HepG2 (cell line): Measurements from ENCODE around the gene OPTN. TPM values are rescaled to one million over a fixed set of nuclear protein-coding genes. Genes with fewer than 3 reads are reported as not detected.

Experiments
- EED ChIP-seq: sonication (generic); formaldehyde crosslinking; IDR thresholded peaks from 2 replicates; pipeline ENCODE4 v1.5.0; 2020; ENCODE audit warnings: mild to moderate bottlenecking, missing genetic modification reagents
- IRX3 ChIP-seq: sonication (generic); formaldehyde crosslinking; IDR thresholded peaks from 2 replicates; pipeline ENCODE4 v1.8.1; 2023; ENCODE audit warnings: mild to moderate bottlenecking, low read depth, missing genetic modification reagents, borderline replicate concordance
- MAFG ChIP-seq: sonication (generic); formaldehyde crosslinking; IDR thresholded peaks from 2 replicates; pipeline ENCODE4 v1.5.1; 2020; ENCODE audit warnings: mild to moderate bottlenecking, missing genetic modification reagents
- MBNL3 ChIP-seq: fragments of 250-450 bp; sonication (Bioruptor Pico); conservative IDR thresholded peaks from 2 replicates; pipeline ENCODE4 v1.8.0; 2022; ENCODE audit warnings: mild to moderate bottlenecking, inconsistent platforms
- MTA3 ChIP-seq: sonication (generic); formaldehyde crosslinking; IDR thresholded peaks from 2 replicates; pipeline ENCODE4 v1.4.0; 2020; ENCODE audit warnings: missing genetic modification reagents
- NCOA2 ChIP-seq: sonication (generic); formaldehyde crosslinking; IDR thresholded peaks from 2 replicates; pipeline ENCODE4 v1.8.0; 2022; ENCODE audit warnings: inconsistent platforms
- PLRG1 ChIP-seq: fragments of 450-650 bp; conservative IDR thresholded peaks from 2 replicates; pipeline ENCODE4 v1.6.1; 2016
- POGZ ChIP-seq: sonication (generic); formaldehyde crosslinking; IDR thresholded peaks from 2 replicates; pipeline ENCODE4 v1.4.0; 2020; ENCODE audit warnings: mild to moderate bottlenecking, missing genetic modification reagents
- SATB2 ChIP-seq: sonication (generic); formaldehyde crosslinking; IDR thresholded peaks from 2 replicates; pipeline ENCODE4 v1.5.0; 2020; ENCODE audit warnings: missing genetic modification reagents
- SETDB1 ChIP-seq: sonication (generic); formaldehyde crosslinking; IDR thresholded peaks from 2 replicates; pipeline ENCODE4 v1.5.1; 2020; ENCODE audit warnings: missing genetic modification reagents, mild to moderate bottlenecking, borderline replicate concordance
- SIX4 ChIP-seq: sonication (generic); formaldehyde crosslinking; IDR thresholded peaks from 2 replicates; pipeline ENCODE4 v1.4.0; 2020; ENCODE audit warnings: missing genetic modification reagents
- TAF15 ChIP-seq: fragments of 200-400 bp; formaldehyde crosslinking; IDR thresholded peaks from one replicate; pipeline ENCODE4 v1.6.1; 2018; ENCODE audit warnings: mild to moderate bottlenecking, low read depth, low read length; ENCODE audit not compliant: poor library complexity, severe bottlenecking
- TCF7L2 ChIP-seq: IDR thresholded peaks from 2 replicates; pipeline ENCODE4 v1.6.1; 2011; ENCODE audit warnings: mild to moderate bottlenecking, low read depth, low read length, moderate library complexity
- THAP11 ChIP-seq: IDR thresholded peaks from 2 replicates; pipeline ENCODE4 v1.6.1; 2016; ENCODE audit warnings: missing biosample characterization, missing genetic modification reagents
- YEATS4 ChIP-seq: sonication (generic); formaldehyde crosslinking; IDR thresholded peaks from 2 replicates; pipeline ENCODE4 v1.4.0; 2020; ENCODE audit warnings: missing genetic modification reagents, borderline replicate concordance
- ZKSCAN1 ChIP-seq: fragments of 150-350 bp; IDR thresholded peaks from 2 replicates; pipeline ENCODE4 v1.6.1; 2014; ENCODE audit warnings: low read length
- ZNF335 ChIP-seq: sonication (generic); formaldehyde crosslinking; IDR thresholded peaks from 2 replicates; pipeline ENCODE4 v1.4.0; 2020; ENCODE audit warnings: missing genetic modification reagents
- ZNF33B ChIP-seq: sonication (generic); formaldehyde crosslinking; IDR thresholded peaks from 2 replicates; pipeline ENCODE4 v1.5.1; 2020; ENCODE audit warnings: mild to moderate bottlenecking, missing genetic modification reagents
- ZNF605 ChIP-seq: sonication (generic); formaldehyde crosslinking; IDR thresholded peaks from 2 replicates; pipeline ENCODE4 v1.8.0; 2022; ENCODE audit warnings: mild to moderate bottlenecking, missing genetic modification reagents
- ZNF780A ChIP-seq: sonication (generic); formaldehyde crosslinking; IDR thresholded peaks from 2 replicates; pipeline ENCODE4 v1.8.0; 2022; ENCODE audit warnings: mild to moderate bottlenecking, missing genetic modification reagents, moderate library complexity
- ZNF782 ChIP-seq: sonication (generic); formaldehyde crosslinking; IDR thresholded peaks from 2 replicates; pipeline ENCODE4 v1.4.0; 2020; ENCODE audit warnings: missing genetic modification reagents, mild to moderate bottlenecking, borderline replicate concordance
- ZNF879 ChIP-seq: sonication (generic); formaldehyde crosslinking; IDR thresholded peaks from 2 replicates; pipeline ENCODE4 v1.8.1; 2023; ENCODE audit warnings: missing genetic modification reagents
- ZSCAN20 ChIP-seq: sonication (generic); formaldehyde crosslinking; IDR thresholded peaks from 2 replicates; pipeline ENCODE4 v1.4.0; 2020; ENCODE audit warnings: missing genetic modification reagents, mild to moderate bottlenecking, borderline replicate concordance
- polyA plus RNA-seq, 8 experiments: library from polyadenylated mRNA; depleted of rRNA in 3 of 8; stranded (reverse) in 7 of 8; unstranded in 1 of 8; fragments of >200 nt; fragmentation: Illumina TruSeq in 4 of 8; extraction: Trizol in 4 of 8; gene quantifications; 2 replicates each; pipeline versions ENCODE4 v1.2.1 to v1.2.3, GENCODE V29; 2011 to 2016; ENCODE audit warnings: low read depth in 4 of 8, missing spikeins in 1 of 8, mixed read lengths in 1 of 8; ENCODE audit not compliant: insufficient read depth in 1 of 8
- total RNA-seq, 5 experiments: library from RNA; depleted of rRNA; stranded (reverse); fragments of >200 nt; fragmentation: Illumina TruSeq; extraction: Trizol; gene quantifications; 2 replicates each; pipeline ENCODE4 v1.2.3, GENCODE V29; 2016; ENCODE audit warnings: low read depth in 1 of 5
- TF ChIP-seq, protein P1 (sequence below): IDR thresholded peaks from 2 replicates; pipeline ENCODE4 v1.6.1; 2016
- TF ChIP-seq, protein P2 (sequence below): sonication (generic); formaldehyde crosslinking; IDR thresholded peaks from 2 replicates; pipeline ENCODE4 v1.8.1; 2023; ENCODE audit warnings: mild to moderate bottlenecking, inconsistent platforms, moderate library complexity, missing genetic modification reagents, borderline replicate concordance
- TF ChIP-seq, protein P3 (sequence below): sonication (generic); formaldehyde crosslinking; IDR thresholded peaks from 2 replicates; pipeline ENCODE4 v1.8.0; 2022; ENCODE audit warnings: missing genetic modification reagents, low read depth, mild to moderate bottlenecking, borderline replicate concordance
- TF ChIP-seq, protein P4 (sequence below): sonication (generic); formaldehyde crosslinking; conservative IDR thresholded peaks from 2 replicates; pipeline ENCODE4 v1.4.0; 2020; ENCODE audit warnings: mild to moderate bottlenecking, missing genetic modification reagents, moderate library complexity

The OPTN gene
- total and polyA plus RNA-seq, 2 of the 13 experiments (the other 11 are each of a cell fraction or from before 2014, with no cell fraction given): 13.4 to 46.6 TPM

DNA sequence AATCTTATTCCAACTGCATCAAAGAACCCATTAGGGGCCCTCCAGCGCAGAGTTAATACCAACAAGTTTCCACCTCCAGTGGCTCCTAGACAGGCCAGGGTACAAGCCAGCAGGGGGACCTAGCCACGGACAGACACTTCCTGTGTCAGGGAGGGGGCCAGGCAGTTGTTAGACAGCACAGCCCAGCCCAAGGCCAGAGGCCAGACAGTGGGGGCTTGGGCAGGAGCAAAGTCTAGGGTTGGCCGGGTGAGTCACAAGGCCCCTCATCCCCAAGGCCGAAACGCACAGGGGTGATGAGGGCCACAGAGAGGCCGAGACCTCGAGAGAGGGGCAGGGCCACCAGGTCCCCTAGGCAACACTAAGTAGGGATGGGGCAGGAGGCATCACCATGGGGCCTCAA is 19.3 kb upstream of the OPTN start (continued):
- TF ChIP-seq SIX4 (CRISPR knock-in tag) (no peak), EED (no peak), IRX3 (CRISPR knock-in tag) (no peak), ZKSCAN1 (no peak), MTA3 (CRISPR knock-in tag) (no peak), TCF7L2 (no peak), SATB2 (no peak), NCOA2 (CRISPR knock-in tag) (peak; percentile 49; the same call in 1 of the 2 replicates), POGZ (peak; percentile 91), THAP11 (peak; percentile 73), ZNF605 (CRISPR knock-in tag) (no peak), ZNF780A (CRISPR knock-in tag) (no peak), ZNF879 (CRISPR knock-in tag) (no peak), PLRG1 (no peak), YEATS4 (CRISPR knock-in tag) (0 out of 2 replicates have a peak, but pooled peaks have one; percentile 26), ZNF33B (CRISPR knock-in tag) (no peak), ZSCAN20 (no peak), MBNL3 (CRISPR knock-in tag) (no peak), SETDB1 (no peak), ZNF782 (CRISPR knock-in tag) (no peak), ZNF335 (CRISPR knock-in tag) (peak; percentile 96), MAFG (CRISPR knock-in tag) (no peak), TAF15 (no peak)
- TF ChIP-seq, protein P1, sequence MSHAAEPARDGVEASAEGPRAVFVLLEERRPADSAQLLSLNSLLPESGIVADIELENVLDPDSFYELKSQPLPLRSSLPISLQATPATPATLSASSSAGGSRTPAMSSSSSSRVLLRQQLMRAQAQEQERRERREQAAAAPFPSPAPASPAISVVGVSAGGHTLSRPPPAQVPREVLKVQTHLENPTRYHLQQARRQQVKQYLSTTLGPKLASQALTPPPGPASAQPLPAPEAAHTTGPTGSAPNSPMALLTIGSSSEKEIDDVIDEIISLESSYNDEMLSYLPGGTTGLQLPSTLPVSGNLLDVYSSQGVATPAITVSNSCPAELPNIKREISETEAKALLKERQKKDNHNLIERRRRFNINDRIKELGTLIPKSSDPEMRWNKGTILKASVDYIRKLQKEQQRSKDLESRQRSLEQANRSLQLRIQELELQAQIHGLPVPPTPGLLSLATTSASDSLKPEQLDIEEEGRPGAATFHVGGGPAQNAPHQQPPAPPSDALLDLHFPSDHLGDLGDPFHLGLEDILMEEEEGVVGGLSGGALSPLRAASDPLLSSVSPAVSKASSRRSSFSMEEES (CRISPR knock-in tag): peak; percentile 68
- TF ChIP-seq, protein P2, sequence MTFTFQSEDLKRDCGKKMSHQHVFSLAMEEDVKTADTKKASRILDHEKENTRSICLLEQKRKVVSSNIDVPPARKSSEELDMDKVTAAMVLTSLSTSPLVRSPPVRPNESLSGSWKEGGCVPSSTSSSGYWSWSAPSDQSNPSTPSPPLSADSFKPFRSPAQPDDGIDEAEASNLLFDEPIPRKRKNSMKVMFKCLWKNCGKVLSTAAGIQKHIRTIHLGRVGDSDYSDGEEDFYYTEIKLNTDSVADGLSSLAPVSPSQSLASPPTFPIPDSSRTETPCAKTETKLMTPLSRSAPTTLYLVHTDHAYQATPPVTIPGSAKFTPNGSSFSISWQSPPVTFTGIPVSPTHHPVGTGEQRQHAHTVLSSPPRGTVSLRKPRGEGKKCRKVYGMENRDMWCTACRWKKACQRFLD: no peak
- TF ChIP-seq, protein P3, sequence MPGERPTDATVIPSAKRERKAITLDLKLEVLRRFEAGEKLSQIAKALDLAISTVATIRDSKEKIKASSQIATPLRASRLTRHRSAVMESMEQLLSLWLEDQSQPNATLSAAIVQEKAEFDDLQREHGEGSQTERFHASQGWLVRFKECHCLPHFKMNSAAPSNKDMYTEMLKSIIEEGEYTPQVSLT: no peak
- TF ChIP-seq, protein P4, sequence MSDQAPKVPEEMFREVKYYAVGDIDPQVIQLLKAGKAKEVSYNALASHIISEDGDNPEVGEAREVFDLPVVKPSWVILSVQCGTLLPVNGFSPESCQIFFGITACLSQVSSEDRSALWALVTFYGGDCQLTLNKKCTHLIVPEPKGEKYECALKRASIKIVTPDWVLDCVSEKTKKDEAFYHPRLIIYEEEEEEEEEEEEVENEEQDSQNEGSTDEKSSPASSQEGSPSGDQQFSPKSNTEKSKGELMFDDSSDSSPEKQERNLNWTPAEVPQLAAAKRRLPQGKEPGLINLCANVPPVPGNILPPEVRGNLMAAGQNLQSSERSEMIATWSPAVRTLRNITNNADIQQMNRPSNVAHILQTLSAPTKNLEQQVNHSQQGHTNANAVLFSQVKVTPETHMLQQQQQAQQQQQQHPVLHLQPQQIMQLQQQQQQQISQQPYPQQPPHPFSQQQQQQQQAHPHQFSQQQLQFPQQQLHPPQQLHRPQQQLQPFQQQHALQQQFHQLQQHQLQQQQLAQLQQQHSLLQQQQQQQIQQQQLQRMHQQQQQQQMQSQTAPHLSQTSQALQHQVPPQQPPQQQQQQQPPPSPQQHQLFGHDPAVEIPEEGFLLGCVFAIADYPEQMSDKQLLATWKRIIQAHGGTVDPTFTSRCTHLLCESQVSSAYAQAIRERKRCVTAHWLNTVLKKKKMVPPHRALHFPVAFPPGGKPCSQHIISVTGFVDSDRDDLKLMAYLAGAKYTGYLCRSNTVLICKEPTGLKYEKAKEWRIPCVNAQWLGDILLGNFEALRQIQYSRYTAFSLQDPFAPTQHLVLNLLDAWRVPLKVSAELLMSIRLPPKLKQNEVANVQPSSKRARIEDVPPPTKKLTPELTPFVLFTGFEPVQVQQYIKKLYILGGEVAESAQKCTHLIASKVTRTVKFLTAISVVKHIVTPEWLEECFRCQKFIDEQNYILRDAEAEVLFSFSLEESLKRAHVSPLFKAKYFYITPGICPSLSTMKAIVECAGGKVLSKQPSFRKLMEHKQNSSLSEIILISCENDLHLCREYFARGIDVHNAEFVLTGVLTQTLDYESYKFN: peak; percentile 92
